PC-9 (cell line): Measurements from ENCODE around the gene GALNT9. TPM values are rescaled to one million over a fixed set of nuclear protein-coding genes. Genes with fewer than 3 reads are reported as not detected.

Experiments used
- BruUV-seq: library from RNA; stranded (reverse); fragments of 400-500 nt; replicated peaks from 2 replicates; lab custom pipeline; 2021; lab: Mats Ljungman, UMichigan
- CTCF ChIA-PET: fragments of 300-600 bp; sonication (Branson Sonifier 250); formaldehyde crosslinking; loops from one replicate; lab custom pipeline; 2022; ENCODE audit warnings: antibody characterized with exemption; lab: Charles Lee
- POLR2A ChIA-PET: fragments of 300-600 bp; sonication (Branson Sonifier 250); formaldehyde crosslinking; loops from one replicate; lab custom pipeline; 2022; ENCODE audit warnings: antibody characterized with exemption; ENCODE audit not compliant: unreplicated experiment; lab: Charles Lee
- DNase-seq, 2 experiments: peaks; one replicate each; pipeline versions ENCODE4 v3.0.0 to v3.0.0-alpha.2; 2015 to 2022; ENCODE audit warnings: mixed read lengths in 1 of 2
- H2AFZ ChIP-seq: fragments of 200-600 bp; sonication (generic); 2 replicates; pipeline ENCODE4 v1.8.1; 2017; ENCODE audit warnings: antibody characterized with exemption
- H3F3A ChIP-seq: fragments of 200-600 bp; sonication (generic); 2 replicates; pipeline ENCODE4 v1.8.1; 2017; ENCODE audit warnings: antibody characterized with exemption, mild to moderate bottlenecking, low read depth; ENCODE audit not compliant: insufficient read depth
- H3K27ac ChIP-seq: fragments of 200-600 bp; sonication (generic); 2 replicates; pipeline ENCODE4 v1.6.1; 2016; ENCODE audit warnings: mixed run types
- H3K27me3 ChIP-seq: fragments of 200-600 bp; sonication (generic); 2 replicates; pipeline ENCODE4 v1.6.1; 2016; ENCODE audit warnings: low read depth, mixed run types; ENCODE audit not compliant: insufficient read depth
- H3K36me3 ChIP-seq: fragments of 200-600 bp; sonication (generic); 2 replicates; pipeline ENCODE4 v1.6.1; 2016; ENCODE audit warnings: low read depth, mixed run types
- H3K4me1 ChIP-seq: fragments of 200-600 bp; sonication (generic); replicated peaks from 2 replicates; pipeline ENCODE4 v1.6.1; 2016; ENCODE audit warnings: mixed run types; ENCODE audit not compliant: insufficient read depth
- H3K4me2 ChIP-seq: fragments of 200-600 bp; sonication (generic); 2 replicates; pipeline ENCODE4 v1.6.1; 2017; ENCODE audit warnings: mixed run types
- H3K4me3 ChIP-seq: fragments of 200-600 bp; sonication (generic); 2 replicates; pipeline ENCODE4 v1.6.1; 2016; ENCODE audit warnings: mixed run types
- H3K79me2 ChIP-seq: fragments of 200-600 bp; sonication (generic); 2 replicates; pipeline ENCODE4 v1.6.1; 2017; ENCODE audit warnings: low read depth, mixed run types
- H3K9me2 ChIP-seq: fragments of 200-600 bp; sonication (generic); 2 replicates; pipeline ENCODE4 v1.8.1; 2017; ENCODE audit warnings: mild to moderate bottlenecking; ENCODE audit not compliant: insufficient read depth
- H3K9me3 ChIP-seq: fragments of 200-600 bp; sonication (generic); 2 replicates; pipeline ENCODE4 v1.8.1; 2016; ENCODE audit warnings: low read depth; ENCODE audit not compliant: insufficient read depth
- H4K20me1 ChIP-seq: fragments of 200-600 bp; sonication (generic); 2 replicates; pipeline ENCODE4 v1.8.1; 2017; ENCODE audit not compliant: insufficient read depth
- EZH2 ChIP-seq: fragments of 200-600 bp; sonication (generic); IDR thresholded peaks from 2 replicates; pipeline ENCODE4 v1.8.0; 2017; ENCODE audit warnings: antibody characterized with exemption, low read depth
- intact Hi-C: fragments of 100-400 bp; cut with micrococcal nuclease; formaldehyde crosslinking; loops from one replicate; pipeline ENCODE4 v1.10.0; 2022; ENCODE audit not compliant: unreplicated experiment
- total RNA-seq: library from RNA; stranded (reverse); gene quantifications from 2 replicates; pipeline ENCODE4 v1.2.3, GENCODE V29; 2021
- TF ChIP-seq, protein P1 (sequence below): fragments of 200-600 bp; sonication (generic); conservative IDR thresholded peaks from 2 replicates; pipeline ENCODE4 v1.6.1; 2017; ENCODE audit warnings: mixed run types, antibody characterized with exemption, mild to moderate bottlenecking, moderate library complexity

The GALNT9 gene
- total RNA-seq, 1 experiment from 2014 or later, result 11.2 TPM

DNA sequence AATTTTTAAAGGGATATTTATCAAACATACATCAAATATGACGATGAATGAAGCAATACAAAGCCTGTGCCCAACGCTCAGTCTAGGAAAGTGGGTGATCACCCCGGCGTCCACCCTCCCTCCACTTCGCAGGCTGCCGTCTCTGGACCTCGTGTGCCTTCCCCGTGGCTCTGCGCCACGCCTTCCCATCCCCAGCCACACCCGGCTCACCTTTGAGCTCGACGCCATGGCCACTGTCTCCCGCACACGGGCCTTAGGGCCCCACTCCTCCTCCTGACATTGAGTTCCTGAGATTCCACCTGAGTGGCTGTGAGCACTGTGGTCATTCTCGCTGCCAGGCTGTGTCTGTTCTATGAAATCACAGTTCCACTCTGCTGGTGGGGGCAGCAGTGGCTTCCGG lies 56.7 kb downstream of the GALNT9 start:
- H2AFZ ChIP-seq, result no peak overlapping the region
- POLR2A ChIA-PET, result no interaction called here

DNA sequence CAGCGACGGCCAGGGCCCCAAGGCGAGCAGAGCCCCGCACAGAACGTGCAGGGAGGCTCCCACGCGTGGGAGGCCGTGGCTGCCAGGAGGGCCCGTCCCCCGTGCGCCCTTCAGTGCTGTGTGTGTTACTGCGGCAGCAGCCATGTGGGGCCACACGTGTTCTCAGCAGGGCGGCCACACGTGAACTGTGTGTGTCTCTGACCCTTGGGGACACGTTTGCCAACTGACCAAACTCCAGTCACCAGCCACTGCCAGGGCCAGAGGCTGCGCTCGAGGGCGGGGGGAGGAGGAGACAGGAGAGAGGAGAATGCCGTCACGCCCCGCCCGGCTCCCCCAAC lies 57.7 kb downstream of the GALNT9 start:
- no peak overlapping the region for H3K4me3 ChIP-seq
- H3K79me2 ChIP-seq, result no peaks in the 10 kb centered on the region
- no peak overlapping the region for H2AFZ ChIP-seq
- TF ChIP-seq, protein P1, sequence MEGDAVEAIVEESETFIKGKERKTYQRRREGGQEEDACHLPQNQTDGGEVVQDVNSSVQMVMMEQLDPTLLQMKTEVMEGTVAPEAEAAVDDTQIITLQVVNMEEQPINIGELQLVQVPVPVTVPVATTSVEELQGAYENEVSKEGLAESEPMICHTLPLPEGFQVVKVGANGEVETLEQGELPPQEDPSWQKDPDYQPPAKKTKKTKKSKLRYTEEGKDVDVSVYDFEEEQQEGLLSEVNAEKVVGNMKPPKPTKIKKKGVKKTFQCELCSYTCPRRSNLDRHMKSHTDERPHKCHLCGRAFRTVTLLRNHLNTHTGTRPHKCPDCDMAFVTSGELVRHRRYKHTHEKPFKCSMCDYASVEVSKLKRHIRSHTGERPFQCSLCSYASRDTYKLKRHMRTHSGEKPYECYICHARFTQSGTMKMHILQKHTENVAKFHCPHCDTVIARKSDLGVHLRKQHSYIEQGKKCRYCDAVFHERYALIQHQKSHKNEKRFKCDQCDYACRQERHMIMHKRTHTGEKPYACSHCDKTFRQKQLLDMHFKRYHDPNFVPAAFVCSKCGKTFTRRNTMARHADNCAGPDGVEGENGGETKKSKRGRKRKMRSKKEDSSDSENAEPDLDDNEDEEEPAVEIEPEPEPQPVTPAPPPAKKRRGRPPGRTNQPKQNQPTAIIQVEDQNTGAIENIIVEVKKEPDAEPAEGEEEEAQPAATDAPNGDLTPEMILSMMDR, result no peak
- CTCF ChIA-PET, result no interaction called here
- H3K27me3 ChIP-seq, result peaks cover 99% of the 10 kb centered on the region
- peaks cover 6% of the 10 kb centered on the region; the same call in 1 of the 2 replicates for H3F3A ChIP-seq
- H4K20me1 ChIP-seq, result no peaks in the 10 kb centered on the region
- DNase-seq, result no peak
- no peak overlapping the region for H3K27ac ChIP-seq
- H3K36me3 ChIP-seq, result no peaks in the 10 kb centered on the region
- H3K4me2 ChIP-seq, result no peak overlapping the region
- no TSS peak for BruUV-seq
- H3K9me3 ChIP-seq, result no peaks in the 10 kb centered on the region
- POLR2A ChIA-PET, result no interaction called here
- intact Hi-C loops, result no loop called here
- no peaks in the 10 kb centered on the region for H3K9me2 ChIP-seq
- no peaks in the 10 kb centered on the region for H3K4me1 ChIP-seq

More for the DNA sequence above, 56.7 kb downstream of the GALNT9 start:
- Histone ChIP-seq H3K27ac (no peak overlapping the region), H3K4me1 (no peaks in the 10 kb centered on the region), H3K79me2 (no peaks in the 10 kb centered on the region), H3K9me3 (no peaks in the 10 kb centered on the region), H3K9me2 (no peaks in the 10 kb centered on the region), H3K4me3 (no peak overlapping the region), H4K20me1 (no peaks in the 10 kb centered on the region), H3K27me3 (peaks cover 99% of the 10 kb centered on the region), H3F3A (peaks cover 4% of the 10 kb centered on the region; the same call in 1 of the 2 replicates), H3K36me3 (no peaks in the 10 kb centered on the region), H3K4me2 (no peak overlapping the region)
- no peak for DNase-seq
- no TSS peak for BruUV-seq
- intact Hi-C loops, result no loop called here
- CTCF ChIA-PET, result no interaction called here
- TF ChIP-seq EZH2, result no peak
- TF ChIP-seq, protein P1, result no peak

DNA sequence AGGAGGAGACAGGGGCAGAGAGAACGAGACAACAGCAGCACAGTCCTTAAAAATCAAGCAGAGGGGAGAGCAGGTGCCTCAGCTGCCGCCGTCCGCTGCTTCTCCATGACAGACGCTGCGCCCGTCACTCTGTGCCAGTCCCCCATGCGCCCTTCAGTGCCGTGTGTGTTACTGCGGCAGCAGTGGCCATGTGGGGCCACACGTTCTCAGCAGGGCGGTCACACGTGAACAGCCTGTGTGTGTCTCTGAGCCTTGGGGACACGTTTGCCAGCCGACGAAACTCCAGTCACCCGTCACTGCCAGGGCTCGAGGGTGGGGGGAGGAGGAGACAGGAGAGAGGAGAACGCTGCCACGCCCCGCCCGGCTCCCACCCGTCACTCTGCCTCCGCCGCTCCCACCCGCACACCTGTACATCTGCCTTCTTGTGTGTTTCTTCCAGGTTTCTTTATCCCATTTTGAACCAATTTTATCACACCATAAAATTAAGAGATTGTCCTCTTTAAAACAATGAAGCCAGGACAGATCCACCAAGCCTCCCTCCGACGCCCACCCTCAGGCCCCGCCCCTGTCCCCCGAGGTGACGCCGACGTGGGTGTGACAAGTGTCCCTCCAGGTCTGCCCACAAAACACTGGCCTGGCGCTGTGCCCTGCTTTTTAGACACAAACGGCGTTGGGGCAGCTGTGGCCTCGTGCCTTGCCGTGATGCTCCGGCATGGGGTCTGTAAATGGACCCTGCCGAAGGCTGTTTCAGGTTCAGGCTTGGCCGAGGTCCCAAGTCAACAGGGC lies 58.2 kb downstream of the GALNT9 start:
- no peaks in the 10 kb centered on the region for H3K36me3 ChIP-seq
- peaks cover 99% of the 10 kb centered on the region for H3K27me3 ChIP-seq
- TF ChIP-seq EZH2, result no peak
- TF ChIP-seq, protein P1, result no peak
- POLR2A ChIA-PET, result no interaction called here
- intact Hi-C loops, result no loop called here
- no peaks in the 10 kb centered on the region for H3K79me2 ChIP-seq
- CTCF ChIA-PET, result no interaction called here
- no peaks in the 10 kb centered on the region for H4K20me1 ChIP-seq
- no peaks in the 10 kb centered on the region for H3K4me1 ChIP-seq
- no TSS peak for BruUV-seq
- H3K9me3 ChIP-seq, result no peaks in the 10 kb centered on the region
- H2AFZ ChIP-seq, result no peak overlapping the region
- no peak overlapping the region for H3K27ac ChIP-seq
- no peak overlapping the region for H3K4me2 ChIP-seq
- no peak overlapping the region for H3K4me3 ChIP-seq
- H3K9me2 ChIP-seq, result no peaks in the 10 kb centered on the region
- H3F3A ChIP-seq, result peaks cover 6% of the 10 kb centered on the region; the same call in 1 of the 2 replicates
- DNase-seq, result no peak
